Left lung (tissue), 10 donors: Measurements from ENCODE around the gene MED27. TPM values are rescaled to one million over a fixed set of nuclear protein-coding genes. Genes with fewer than 3 reads are reported as not detected.

Experiments used
- ATAC-seq: fragments of 200-7000 bp; cut with Tn5 transposase; one replicate; pipeline ENCODE4 v1.9.1; 2020; ENCODE audit warnings: moderate library complexity
- DNase-seq, 4 donors: peaks; one replicate each; pipeline ENCODE4 v3.0.0-alpha.2; 2013 to 2020
- H3K27ac ChIP-seq, 2 donors: fragments of 200-600 bp; sonication (generic) in 1 of 2; one replicate each; pipeline versions ENCODE4 v1.5.0 to v1.8.0; 2020 to 2021
- H3K27me3 ChIP-seq, 2 donors: fragments of 200-600 bp; sonication (generic) in 1 of 2; one replicate each; pipeline versions ENCODE4 v1.5.0 to v1.8.0; 2020 to 2021
- H3K36me3 ChIP-seq, 2 donors: fragments of 200-600 bp; sonication (generic) in 1 of 2; one replicate each; pipeline versions ENCODE4 v1.5.0 to v1.8.0; 2020 to 2021
- H3K4me1 ChIP-seq, 2 donors: fragments of 200-600 bp; one replicate each; pipeline ENCODE4 v1.8.0; 2021
- H3K4me3 ChIP-seq, 2 donors: fragments of 200-600 bp; sonication (generic) in 1 of 2; one replicate each; pipeline versions ENCODE4 v1.5.0 to v1.8.0; 2020 to 2021; ENCODE audit warnings: mild to moderate bottlenecking in 1 of 2
- H3K9me3 ChIP-seq, 2 donors: fragments of 200-600 bp; sonication (generic) in 1 of 2; one replicate each; pipeline versions ENCODE4 v1.5.0 to v1.8.0; 2020 to 2021
- intact Hi-C, 2 donors: fragments of 100-400 bp; cut with DNase I; formaldehyde crosslinking; loops; one replicate each; pipeline versions ENCODE4 v1.11.2 to v1.14.2; 2022
- polyA plus RNA-seq, 6 donors: library from polyadenylated mRNA; unstranded; fragments of 120-200 nt; gene quantifications; one replicate each; pipeline ENCODE4 v1.2.1, GENCODE V29; 2013; ENCODE audit not compliant: insufficient read length in 6 of 6
- total RNA-seq, 2 donors: library from RNA; stranded (reverse); fragmentation: NEBNext Ultra II Directional; extraction: Animal tissue kit (Norgen Biotek cat#: 25700); gene quantifications; one replicate each; pipeline ENCODE4 v1.2.1, GENCODE V29; 2021
- TF ChIP-seq, protein P1 (sequence below), 2 donors: fragments of 200-600 bp; sonication (generic) in 1 of 2; IDR thresholded peaks; one replicate each; pipeline versions ENCODE4 v1.5.0 to v1.8.0; 2021; ENCODE audit warnings: antibody characterized with exemption in 2 of 2
- donor health status: DM: no; HTN: yes; CAD: no.
- donor health status: DM: no; HTN: no; CAD: no.

Gene MED27
- total and polyA plus RNA-seq, 8 donors = 12.5 to 18.6 (median 16.7) TPM

GRCh38 chr9:131982102-131982501 lies 97.6 kb downstream of the MED27 start:
- DNase-seq (no peak), ATAC-seq (no peak)
- Histone ChIP-seq H3K4me1 (peaks cover 0 to 6% of the 10 kb centered on the region in 2 donors), H3K9me3 (no peaks in the 10 kb centered on the region), H3K27me3 (no peaks in the 10 kb centered on the region), H3K4me3 (no peak overlapping the region), H3K36me3 (no peaks in the 10 kb centered on the region), H3K27ac (no peak overlapping the region)
- intact Hi-C loops = no loop called here
- TF ChIP-seq, protein P1, sequence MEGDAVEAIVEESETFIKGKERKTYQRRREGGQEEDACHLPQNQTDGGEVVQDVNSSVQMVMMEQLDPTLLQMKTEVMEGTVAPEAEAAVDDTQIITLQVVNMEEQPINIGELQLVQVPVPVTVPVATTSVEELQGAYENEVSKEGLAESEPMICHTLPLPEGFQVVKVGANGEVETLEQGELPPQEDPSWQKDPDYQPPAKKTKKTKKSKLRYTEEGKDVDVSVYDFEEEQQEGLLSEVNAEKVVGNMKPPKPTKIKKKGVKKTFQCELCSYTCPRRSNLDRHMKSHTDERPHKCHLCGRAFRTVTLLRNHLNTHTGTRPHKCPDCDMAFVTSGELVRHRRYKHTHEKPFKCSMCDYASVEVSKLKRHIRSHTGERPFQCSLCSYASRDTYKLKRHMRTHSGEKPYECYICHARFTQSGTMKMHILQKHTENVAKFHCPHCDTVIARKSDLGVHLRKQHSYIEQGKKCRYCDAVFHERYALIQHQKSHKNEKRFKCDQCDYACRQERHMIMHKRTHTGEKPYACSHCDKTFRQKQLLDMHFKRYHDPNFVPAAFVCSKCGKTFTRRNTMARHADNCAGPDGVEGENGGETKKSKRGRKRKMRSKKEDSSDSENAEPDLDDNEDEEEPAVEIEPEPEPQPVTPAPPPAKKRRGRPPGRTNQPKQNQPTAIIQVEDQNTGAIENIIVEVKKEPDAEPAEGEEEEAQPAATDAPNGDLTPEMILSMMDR (IDR thresholded peaks at IDR 0.05) = no peak

GRCh38 chr9:131981116-131981776 lies 98.4 kb downstream of the MED27 start:
- Histone ChIP-seq H3K4me3 (no peak overlapping the region), H3K4me1 (peaks cover 0 to 15% of the 10 kb centered on the region in 2 donors), H3K27ac (no peak overlapping the region), H3K27me3 (no peaks in the 10 kb centered on the region), H3K36me3 (no peaks in the 10 kb centered on the region), H3K9me3 (no peaks in the 10 kb centered on the region)
- DNase-seq = no peak
- ATAC-seq = no peak
- TF ChIP-seq, protein P1 (IDR thresholded peaks at IDR 0.05) = no peak
- intact Hi-C loops = no loop called here

DNA sequence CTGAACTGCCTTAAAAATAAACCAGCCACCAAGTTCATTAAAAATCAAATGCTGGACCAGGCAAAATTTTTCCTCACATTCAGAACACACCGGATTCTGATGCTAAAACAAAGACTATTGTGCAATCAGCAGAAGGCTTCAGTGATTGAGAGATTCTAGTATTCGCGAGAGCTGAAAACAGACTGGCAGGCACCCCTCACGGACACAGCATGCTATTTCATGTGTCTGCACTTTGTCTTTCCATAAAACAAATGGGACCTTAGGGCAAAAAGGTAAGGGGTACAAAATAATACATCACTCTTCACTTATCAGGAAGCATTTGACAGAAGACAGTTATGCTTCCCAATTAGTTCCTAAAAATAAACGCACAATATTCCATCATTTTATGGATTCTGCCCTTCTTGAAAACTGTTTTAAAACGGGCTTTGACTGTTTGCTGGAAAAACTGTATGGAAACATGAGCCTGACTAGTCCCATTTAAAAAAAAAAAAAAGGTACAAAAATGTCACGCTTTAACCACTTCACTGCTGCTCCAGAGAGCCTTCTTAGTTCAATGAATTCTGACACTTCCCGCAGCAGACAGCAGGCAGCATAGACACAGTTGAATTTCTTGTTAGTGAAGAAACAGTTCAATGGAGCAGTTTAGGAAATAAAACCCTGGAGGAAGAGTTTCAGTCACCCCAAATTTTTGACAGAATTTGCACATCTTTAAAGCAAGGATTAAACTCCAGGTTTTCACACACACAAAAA lies 99.2 kb downstream of the MED27 start:
- intact Hi-C loops = no loop called here
- Histone ChIP-seq H3K4me3 (no peak overlapping the region), H3K36me3 (no peaks in the 10 kb centered on the region), H3K27me3 (no peaks in the 10 kb centered on the region), H3K9me3 (no peaks in the 10 kb centered on the region), H3K27ac (no peak overlapping the region), H3K4me1 (peaks cover 0 to 23% of the 10 kb centered on the region in 2 donors)
- DNase-seq = peak in 1 of 4 donors; percentile 30
- ATAC-seq = no peak
- TF ChIP-seq, protein P1 (IDR thresholded peaks at IDR 0.05) = no peak

GRCh38 chr9:131977109-131977838 lies 102.4 kb downstream of the MED27 start:
- no peaks in the 10 kb centered on the region for H3K36me3 ChIP-seq
- intact Hi-C loops = no loop called here
- no peak for ATAC-seq
- DNase-seq = no peak
- H3K4me3 ChIP-seq = no peak overlapping the region
- H3K4me1 ChIP-seq = peaks cover 0 to 25% of the 10 kb centered on the region in 2 donors
- H3K9me3 ChIP-seq = no peaks in the 10 kb centered on the region
- TF ChIP-seq, protein P1 (IDR thresholded peaks at IDR 0.05) = no peak
- no peaks in the 10 kb centered on the region for H3K27me3 ChIP-seq
- peak overlapping the region in 1 of 2 donors; percentile 74 for H3K27ac ChIP-seq
